ENCODE measurements around the gene HBP1. TPM values are rescaled to one million over a fixed set of nuclear protein-coding genes. Genes with fewer than 3 reads are reported as not detected.

HBP1 gene
- polyA plus RNA-seq, 3 donors = 41.2 to 52.9 (median 44.7) TPM

DNA sequence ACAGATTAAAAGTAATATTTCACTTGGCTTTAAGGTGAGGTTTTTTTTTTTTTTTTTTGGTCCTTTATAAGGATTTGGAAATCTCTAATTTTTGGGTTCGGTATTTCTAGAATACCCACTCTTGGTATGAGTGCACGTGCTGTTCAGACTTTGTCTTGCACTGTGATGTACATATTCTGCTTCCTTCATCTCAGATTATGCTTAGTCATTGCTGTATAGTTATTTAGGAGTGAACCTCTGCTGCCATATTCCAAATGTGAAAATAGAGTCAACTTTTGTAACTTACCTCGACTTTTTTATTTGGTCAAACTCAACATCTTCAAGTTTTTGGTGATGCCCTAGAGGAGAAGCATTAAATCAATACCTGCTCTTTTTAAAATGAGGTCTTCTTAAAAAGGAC lies 40.1 kb upstream of the HBP1 start:
- H3K4me3 Mint-ChIP-seq = no peak overlapping the region
- H3K27me3 Mint-ChIP-seq (ENCODE audit: low read depth in 3 of 3) = no peaks in the 10 kb centered on the region
- H3K36me3 ChIP-seq (replicated peaks in 1 of 2; ENCODE audit: control insufficient read depth in 1 of 2, insufficient read depth in 2 of 2, low read length in 2 of 2) = peaks cover 0 to 4% of the 10 kb centered on the region in 2 donors

DNA sequence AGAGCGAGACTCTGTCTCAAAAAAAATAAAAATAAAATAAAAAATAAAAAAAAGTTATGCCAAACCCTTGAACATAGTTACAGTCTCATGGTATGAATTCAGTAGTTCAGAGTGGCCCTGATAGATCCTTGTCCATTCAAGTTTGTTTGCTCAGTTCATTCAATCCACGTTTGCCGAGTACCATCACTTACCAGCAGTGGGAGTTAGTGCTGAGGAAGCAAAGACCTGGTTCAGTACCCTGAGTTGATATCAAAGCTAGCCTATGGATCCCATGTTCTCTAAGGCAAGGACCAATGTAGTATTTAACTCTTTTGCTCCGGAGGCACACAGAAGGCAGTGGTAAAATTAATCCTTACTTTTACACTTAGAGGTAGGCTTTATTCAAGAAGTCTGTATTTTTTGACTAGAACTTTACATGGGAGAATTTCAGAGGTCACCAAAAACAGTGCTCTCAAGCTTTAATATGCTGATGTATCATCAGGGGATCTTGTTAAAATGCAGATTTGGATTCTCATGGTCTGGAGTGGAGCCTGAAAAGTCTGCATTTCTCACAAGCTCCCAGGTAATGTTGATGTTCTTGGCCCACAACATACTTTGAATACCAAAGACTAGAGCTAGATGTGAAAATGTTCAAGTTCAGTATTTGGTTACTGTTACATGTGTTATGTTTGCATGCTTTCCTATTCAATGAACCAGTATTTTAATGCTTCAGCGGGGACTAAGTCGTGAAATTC lies 38.1 kb upstream of the HBP1 start:
- H3K9ac ChIP-seq (ENCODE audit: insufficient read depth, low read length, poor library complexity, severe bottlenecking) = no peak overlapping the region
- no peaks in the 10 kb centered on the region for H3K27me3 Mint-ChIP-seq (ENCODE audit: low read depth in 3 of 3)
- H3K4me2 ChIP-seq (replicated peaks; ENCODE audit: extremely low read depth, low read length, poor library complexity, severe bottlenecking) = no peak overlapping the region
- H4K20me1 ChIP-seq (ENCODE audit: insufficient read depth, low read length) = no peaks in the 10 kb centered on the region
- H3K4me3 ChIP-seq (replicated peaks in 1 of 3; ENCODE audit: low read depth in 2 of 3, low read length in 3 of 3) = no peak overlapping the region
- no peak overlapping the region for H3K4me3 Mint-ChIP-seq
- H3K27ac Mint-ChIP-seq = no peak overlapping the region
- H3K36me3 Mint-ChIP-seq = peaks cover 8 to 9% of the 10 kb centered on the region in 2 donors
- no peak for DNase-seq
- no peak overlapping the region for H2AFZ ChIP-seq (ENCODE audit: insufficient read depth, low read depth, low read length, poor library complexity, severe bottlenecking)
- H3K4me1 ChIP-seq (ENCODE audit: control insufficient read depth in 1 of 2, insufficient read depth in 2 of 2, low read length in 2 of 2) = peaks cover 4 to 5% of the 10 kb centered on the region in 2 donors
- TF ChIP-seq, protein P1, sequence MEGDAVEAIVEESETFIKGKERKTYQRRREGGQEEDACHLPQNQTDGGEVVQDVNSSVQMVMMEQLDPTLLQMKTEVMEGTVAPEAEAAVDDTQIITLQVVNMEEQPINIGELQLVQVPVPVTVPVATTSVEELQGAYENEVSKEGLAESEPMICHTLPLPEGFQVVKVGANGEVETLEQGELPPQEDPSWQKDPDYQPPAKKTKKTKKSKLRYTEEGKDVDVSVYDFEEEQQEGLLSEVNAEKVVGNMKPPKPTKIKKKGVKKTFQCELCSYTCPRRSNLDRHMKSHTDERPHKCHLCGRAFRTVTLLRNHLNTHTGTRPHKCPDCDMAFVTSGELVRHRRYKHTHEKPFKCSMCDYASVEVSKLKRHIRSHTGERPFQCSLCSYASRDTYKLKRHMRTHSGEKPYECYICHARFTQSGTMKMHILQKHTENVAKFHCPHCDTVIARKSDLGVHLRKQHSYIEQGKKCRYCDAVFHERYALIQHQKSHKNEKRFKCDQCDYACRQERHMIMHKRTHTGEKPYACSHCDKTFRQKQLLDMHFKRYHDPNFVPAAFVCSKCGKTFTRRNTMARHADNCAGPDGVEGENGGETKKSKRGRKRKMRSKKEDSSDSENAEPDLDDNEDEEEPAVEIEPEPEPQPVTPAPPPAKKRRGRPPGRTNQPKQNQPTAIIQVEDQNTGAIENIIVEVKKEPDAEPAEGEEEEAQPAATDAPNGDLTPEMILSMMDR (IDR thresholded peaks at IDR 0.05) = no peak
- no peak overlapping the region for H3K27ac ChIP-seq (ENCODE audit: low read depth in 1 of 2, low read length in 2 of 2)
- peaks cover 0 to 2% (median 0%) of the 10 kb centered on the region in 7 donors for H3K9me3 Mint-ChIP-seq
- no peaks in the 10 kb centered on the region for H3K27me3 ChIP-seq (ENCODE audit: control insufficient read depth in 2 of 2, insufficient read depth in 2 of 2, low read length in 2 of 2)
- H3K4me1 Mint-ChIP-seq = peaks cover 7% of the 10 kb centered on the region
- H3K36me3 ChIP-seq (replicated peaks in 1 of 2; ENCODE audit: control insufficient read depth in 1 of 2, insufficient read depth in 2 of 2, low read length in 2 of 2) = peaks cover 0 to 4% of the 10 kb centered on the region in 2 donors
- H3K79me2 ChIP-seq (ENCODE audit: insufficient read depth, low read length) = no peaks in the 10 kb centered on the region
- intact Hi-C loops (cut with micrococcal nuclease) = no loop called here
- no peaks in the 10 kb centered on the region for H3K9me3 ChIP-seq (replicated peaks in 1 of 2; ENCODE audit: control insufficient read depth in 1 of 2, insufficient read depth in 1 of 2, low read length in 2 of 2)
- WGBS (ENCODE audit: insufficient coverage) = no CpG with 5 or more reads among the region's 6 CpGs

More for the DNA sequence above, 40.1 kb upstream of the HBP1 start:
- no peaks in the 10 kb centered on the region for H4K20me1 ChIP-seq (ENCODE audit: insufficient read depth, low read length)
- peaks cover 7 to 10% of the 10 kb centered on the region in 2 donors for H3K4me1 ChIP-seq (ENCODE audit: control insufficient read depth in 1 of 2, insufficient read depth in 2 of 2, low read length in 2 of 2)
- TF ChIP-seq, protein P1 (IDR thresholded peaks at IDR 0.05) = no peak
- no peak overlapping the region for H2AFZ ChIP-seq (ENCODE audit: insufficient read depth, low read depth, low read length, poor library complexity, severe bottlenecking)
- H3K79me2 ChIP-seq (ENCODE audit: insufficient read depth, low read length) = peaks cover 3% of the 10 kb centered on the region
- intact Hi-C loops (cut with micrococcal nuclease) = no loop called here
- H3K9me3 Mint-ChIP-seq = peaks cover 0 to 2% (median 0%) of the 10 kb centered on the region in 7 donors
- no peaks in the 10 kb centered on the region for H3K27me3 ChIP-seq (ENCODE audit: control insufficient read depth in 2 of 2, insufficient read depth in 2 of 2, low read length in 2 of 2)
- peaks cover 13% of the 10 kb centered on the region for H3K4me1 Mint-ChIP-seq
- peaks cover 6 to 8% of the 10 kb centered on the region in 2 donors for H3K36me3 Mint-ChIP-seq
- no peak overlapping the region for H3K27ac Mint-ChIP-seq
- DNase-seq = no peak
- WGBS (ENCODE audit: insufficient coverage) = no CpG with 5 or more reads among the region's 3 CpGs
- H3K4me2 ChIP-seq (replicated peaks; ENCODE audit: extremely low read depth, low read length, poor library complexity, severe bottlenecking) = no peak overlapping the region
- H3K9ac ChIP-seq (ENCODE audit: insufficient read depth, low read length, poor library complexity, severe bottlenecking) = no peak overlapping the region
- H3K4me3 ChIP-seq (replicated peaks in 1 of 3; ENCODE audit: low read depth in 2 of 3, low read length in 3 of 3) = no peak overlapping the region
- no peaks in the 10 kb centered on the region for H3K9me3 ChIP-seq (replicated peaks in 1 of 2; ENCODE audit: control insufficient read depth in 1 of 2, insufficient read depth in 1 of 2, low read length in 2 of 2)
- H3K27ac ChIP-seq (ENCODE audit: low read depth in 1 of 2, low read length in 2 of 2) = no peak overlapping the region
